Panc1 (cell line): ENCODE results near the gene RASSF5. TPM values are rescaled to one million over a fixed set of nuclear protein-coding genes. Genes with fewer than 3 reads are reported as not detected.
A peak's percentile ranks its signal among the peaks of the same experiment; 100 is the strongest.

Experiments
- ATAC-seq: fragments of 200-7000 bp; cut with Tn5 transposase; 2 replicates; pipeline ENCODE4 v1.9.1; 2020; ENCODE audit warnings: mild to moderate bottlenecking, moderate library complexity
- BruUV-seq: library from RNA; stranded (reverse); fragments of 400-500 nt; replicated peaks from 2 replicates; lab custom pipeline; 2021; lab: Mats Ljungman, UMichigan
- CTCF ChIA-PET: fragments of 300-600 bp; sonication (Branson Sonifier 250); formaldehyde crosslinking; loops from one replicate; lab custom pipeline; 2022; ENCODE audit warnings: antibody characterized with exemption; lab: Charles Lee
- POLR2A ChIA-PET: fragments of 300-600 bp; sonication (Branson Sonifier 250); formaldehyde crosslinking; loops from one replicate; lab custom pipeline; 2022; ENCODE audit warnings: antibody characterized with exemption; lab: Charles Lee
- DNase-seq: peaks from one replicate; pipeline ENCODE4 v3.0.0-alpha.2; 2010; ENCODE audit warnings: low read depth, low spot score
- H3K27ac ChIP-seq: 2 replicates; pipeline ENCODE4 v1.5.1; 2011; ENCODE audit warnings: mild to moderate bottlenecking, low read length, inconsistent platforms
- H3K27me3 ChIP-seq: fragments of 200-500 bp; sonication (Bioruptor generic); 2 replicates; pipeline ENCODE4 v1.6.0; 2014; ENCODE audit warnings: low read length, inconsistent platforms; ENCODE audit not compliant: control insufficient read depth, insufficient read depth
- H3K36me3 ChIP-seq: fragments of 200-500 bp; sonication (Bioruptor generic); 2 replicates; pipeline ENCODE4 v1.5.1; 2014; ENCODE audit warnings: inconsistent platforms, mild to moderate bottlenecking, low read length, moderate library complexity; ENCODE audit not compliant: control insufficient read depth, insufficient read depth
- H3K4me1 ChIP-seq: 2 replicates; pipeline ENCODE4 v1.5.1; 2011; ENCODE audit warnings: inconsistent platforms, mild to moderate bottlenecking, low read length, moderate library complexity; ENCODE audit not compliant: control insufficient read depth, insufficient read depth
- H3K4me3 ChIP-seq, 2 experiments: 2 replicates each; pipeline ENCODE4 v1.5.1; 2011 to 2012; ENCODE audit warnings: low read depth in 2 of 2, low read length in 2 of 2, mild to moderate bottlenecking in 2 of 2, inconsistent platforms in 1 of 2, moderate library complexity in 1 of 2
- H3K9me3 ChIP-seq: fragments of 200-500 bp; sonication (Bioruptor generic); 2 replicates; pipeline ENCODE4 v1.5.1; 2014; ENCODE audit warnings: low read depth, mild to moderate bottlenecking, inconsistent platforms, low read length, moderate library complexity; ENCODE audit not compliant: control insufficient read depth, insufficient read depth
- POLR2AphosphoS5 ChIP-seq: IDR thresholded peaks from 2 replicates; pipeline ENCODE4 v1.6.1; 2012; ENCODE audit warnings: mild to moderate bottlenecking, low read depth, low read length, moderate library complexity
- SIN3A ChIP-seq: IDR thresholded peaks from 2 replicates; pipeline ENCODE4 v1.6.1; 2012; ENCODE audit warnings: low read depth, mild to moderate bottlenecking, low read length, moderate library complexity, borderline replicate concordance; ENCODE audit not compliant: insufficient read depth
- TCF7L2 ChIP-seq: IDR thresholded peaks from 2 replicates; pipeline ENCODE4 v1.6.1; 2011; ENCODE audit warnings: mild to moderate bottlenecking, low read depth, low read length, inconsistent platforms
- in situ Hi-C: cut with HindIII; loops from 2 replicates; pipeline ENCODE4 v1.10.0; 2016; ENCODE audit warnings: low sequenced_read_pairs, low pct_unique_long_range_greater_than_20kb
- intact Hi-C: fragments of 100-400 bp; cut with micrococcal nuclease; formaldehyde crosslinking; loops from one replicate; pipeline ENCODE4 v1.10.0; 2022; ENCODE audit not compliant: unreplicated experiment
- total RNA-seq: library from RNA; stranded (reverse); gene quantifications from one replicate; pipeline ENCODE4 v1.2.1, GENCODE V29; 2021; ENCODE audit not compliant: unreplicated experiment
- TF ChIP-seq, protein P1 (sequence below), 2 experiments: IDR thresholded peaks; 2 replicates each; pipeline ENCODE4 v1.6.1; 2011 to 2012; ENCODE audit warnings: low read depth in 2 of 2, control low read depth in 1 of 2, low read length in 1 of 2, mild to moderate bottlenecking in 1 of 2, moderate library complexity in 1 of 2; ENCODE audit not compliant: insufficient read depth in 1 of 2
- TF ChIP-seq, protein P2 (sequence below): fragments of 450-650 bp; IDR thresholded peaks from 2 replicates; pipeline ENCODE4 v1.5.1; 2017; ENCODE audit warnings: mild to moderate bottlenecking

The RASSF5 gene
- total RNA-seq, 1 experiment from 2014 or later = 1.6 TPM

DNA sequence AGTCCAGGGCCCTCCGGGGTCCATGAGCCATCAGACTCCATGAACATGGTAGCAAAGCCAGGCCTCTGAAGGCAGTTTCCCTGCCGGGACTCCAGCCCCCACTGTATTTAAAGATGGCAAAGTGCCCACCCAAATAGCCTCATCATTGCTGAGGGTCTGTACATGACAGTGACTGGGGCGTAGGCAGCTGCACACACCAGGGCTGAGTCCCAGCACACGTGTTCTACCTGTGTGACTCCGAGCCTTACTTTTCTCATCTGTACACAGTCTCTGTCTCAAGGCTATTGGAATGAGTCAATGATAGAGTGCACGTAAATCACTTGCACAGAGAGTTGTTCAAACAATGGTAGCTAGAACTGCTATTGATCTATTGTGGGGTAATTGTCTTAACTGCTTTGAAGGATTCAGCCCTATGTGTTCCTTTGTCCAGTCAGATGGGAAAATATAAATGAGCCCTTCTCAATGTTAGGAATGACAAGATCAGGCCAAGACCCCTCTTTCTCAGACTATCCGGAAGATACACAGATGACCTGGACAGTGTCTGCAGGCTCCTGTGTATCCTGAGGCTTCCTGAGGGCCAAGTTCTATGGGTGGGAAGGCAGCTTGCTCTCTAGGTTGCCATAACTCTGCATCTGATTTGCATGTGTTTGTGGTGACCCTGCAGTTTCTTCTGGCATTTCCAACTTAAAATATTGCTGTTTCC, 48.9 kb downstream of the RASSF5 start:
- intact Hi-C loops = no loop called here
- in situ Hi-C loops = no loop called here
- ChIA-PET POLR2A (no interaction called here), CTCF (interaction anchor here (1.1 kb wide), 1 partner anchor 56 kb away, joined by 4 read pairs; the partner anchor contains the start of gene EIF2D)
- TF ChIP-seq, protein P1, sequence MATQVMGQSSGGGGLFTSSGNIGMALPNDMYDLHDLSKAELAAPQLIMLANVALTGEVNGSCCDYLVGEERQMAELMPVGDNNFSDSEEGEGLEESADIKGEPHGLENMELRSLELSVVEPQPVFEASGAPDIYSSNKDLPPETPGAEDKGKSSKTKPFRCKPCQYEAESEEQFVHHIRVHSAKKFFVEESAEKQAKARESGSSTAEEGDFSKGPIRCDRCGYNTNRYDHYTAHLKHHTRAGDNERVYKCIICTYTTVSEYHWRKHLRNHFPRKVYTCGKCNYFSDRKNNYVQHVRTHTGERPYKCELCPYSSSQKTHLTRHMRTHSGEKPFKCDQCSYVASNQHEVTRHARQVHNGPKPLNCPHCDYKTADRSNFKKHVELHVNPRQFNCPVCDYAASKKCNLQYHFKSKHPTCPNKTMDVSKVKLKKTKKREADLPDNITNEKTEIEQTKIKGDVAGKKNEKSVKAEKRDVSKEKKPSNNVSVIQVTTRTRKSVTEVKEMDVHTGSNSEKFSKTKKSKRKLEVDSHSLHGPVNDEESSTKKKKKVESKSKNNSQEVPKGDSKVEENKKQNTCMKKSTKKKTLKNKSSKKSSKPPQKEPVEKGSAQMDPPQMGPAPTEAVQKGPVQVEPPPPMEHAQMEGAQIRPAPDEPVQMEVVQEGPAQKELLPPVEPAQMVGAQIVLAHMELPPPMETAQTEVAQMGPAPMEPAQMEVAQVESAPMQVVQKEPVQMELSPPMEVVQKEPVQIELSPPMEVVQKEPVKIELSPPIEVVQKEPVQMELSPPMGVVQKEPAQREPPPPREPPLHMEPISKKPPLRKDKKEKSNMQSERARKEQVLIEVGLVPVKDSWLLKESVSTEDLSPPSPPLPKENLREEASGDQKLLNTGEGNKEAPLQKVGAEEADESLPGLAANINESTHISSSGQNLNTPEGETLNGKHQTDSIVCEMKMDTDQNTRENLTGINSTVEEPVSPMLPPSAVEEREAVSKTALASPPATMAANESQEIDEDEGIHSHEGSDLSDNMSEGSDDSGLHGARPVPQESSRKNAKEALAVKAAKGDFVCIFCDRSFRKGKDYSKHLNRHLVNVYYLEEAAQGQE (IDR thresholded peaks at IDR 0.05; ENCODE audit: insufficient read depth in 1 of 2, low read depth in 2 of 2, low read length in 1 of 2) = no peak
- TF ChIP-seq, protein P2, sequence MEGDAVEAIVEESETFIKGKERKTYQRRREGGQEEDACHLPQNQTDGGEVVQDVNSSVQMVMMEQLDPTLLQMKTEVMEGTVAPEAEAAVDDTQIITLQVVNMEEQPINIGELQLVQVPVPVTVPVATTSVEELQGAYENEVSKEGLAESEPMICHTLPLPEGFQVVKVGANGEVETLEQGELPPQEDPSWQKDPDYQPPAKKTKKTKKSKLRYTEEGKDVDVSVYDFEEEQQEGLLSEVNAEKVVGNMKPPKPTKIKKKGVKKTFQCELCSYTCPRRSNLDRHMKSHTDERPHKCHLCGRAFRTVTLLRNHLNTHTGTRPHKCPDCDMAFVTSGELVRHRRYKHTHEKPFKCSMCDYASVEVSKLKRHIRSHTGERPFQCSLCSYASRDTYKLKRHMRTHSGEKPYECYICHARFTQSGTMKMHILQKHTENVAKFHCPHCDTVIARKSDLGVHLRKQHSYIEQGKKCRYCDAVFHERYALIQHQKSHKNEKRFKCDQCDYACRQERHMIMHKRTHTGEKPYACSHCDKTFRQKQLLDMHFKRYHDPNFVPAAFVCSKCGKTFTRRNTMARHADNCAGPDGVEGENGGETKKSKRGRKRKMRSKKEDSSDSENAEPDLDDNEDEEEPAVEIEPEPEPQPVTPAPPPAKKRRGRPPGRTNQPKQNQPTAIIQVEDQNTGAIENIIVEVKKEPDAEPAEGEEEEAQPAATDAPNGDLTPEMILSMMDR = no peak
- TF ChIP-seq SIN3A (no peak), POLR2AphosphoS5 (no peak), TCF7L2 (no peak)
- Histone ChIP-seq H3K36me3 (no peaks in the 10 kb centered on the region), H3K9me3 (no peaks in the 10 kb centered on the region), H3K4me3 (no peak overlapping the region), H3K27me3 (peaks cover 4% of the 10 kb centered on the region; the same call in 1 of the 2 replicates), H3K4me1 (peaks cover 4% of the 10 kb centered on the region; the same call in 1 of the 2 replicates), H3K27ac (no peak overlapping the region)
- no TSS peak for BruUV-seq
- ATAC-seq (no peak), DNase-seq (no peak)

DNA sequence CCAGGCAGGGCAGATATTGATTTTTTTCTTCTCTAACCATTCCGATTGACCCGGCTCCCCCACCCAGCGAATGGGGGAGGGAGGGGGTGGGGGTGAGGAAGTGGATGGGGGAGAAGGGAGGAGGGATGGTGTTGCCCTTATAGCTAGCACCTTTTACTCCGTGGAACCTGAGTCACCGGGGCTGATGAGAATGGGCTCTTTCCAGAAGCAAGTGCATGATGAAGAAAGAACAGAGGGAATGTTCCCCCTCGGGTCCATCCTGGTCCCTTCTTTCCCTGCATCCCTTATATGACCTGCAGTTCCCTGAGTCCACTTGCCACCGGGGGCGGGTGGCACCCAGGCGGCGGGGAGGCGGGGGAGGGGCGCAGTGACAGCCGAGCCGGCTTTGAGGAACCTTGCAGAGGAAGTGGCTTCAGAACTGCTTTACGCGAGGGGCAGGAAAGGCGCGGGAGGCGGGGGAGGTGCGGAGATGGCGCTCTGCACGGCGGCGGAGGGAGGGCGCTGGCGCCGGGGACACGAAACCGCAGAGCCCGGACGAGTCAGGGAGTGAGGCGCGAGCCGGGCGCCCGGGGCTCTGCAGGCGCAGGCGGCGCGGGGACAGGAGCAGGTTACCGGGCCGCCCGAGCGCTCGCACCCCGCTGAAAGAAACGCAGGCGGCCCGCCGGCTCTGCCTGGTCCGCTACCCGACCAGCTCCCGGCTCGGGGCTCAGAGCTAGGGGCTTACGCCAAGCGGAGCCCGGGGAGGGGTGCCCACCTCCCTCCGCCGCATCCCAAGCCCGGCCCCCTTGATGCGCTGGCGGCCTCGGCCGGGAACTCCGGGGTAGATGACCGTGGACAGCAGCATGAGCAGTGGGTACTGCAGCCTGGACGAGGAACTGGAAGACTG, 49.7 kb downstream of the RASSF5 start:
- peak overlapping the region; percentile 45 for H3K4me3 ChIP-seq
- H3K4me1 ChIP-seq = peaks cover 4% of the 10 kb centered on the region; the same call in 1 of the 2 replicates
- no peak for DNase-seq
- intact Hi-C loops = no loop called here
- ATAC-seq = peak; percentile 77
- in situ Hi-C loops = no loop called here
- TF ChIP-seq, protein P1 (IDR thresholded peaks at IDR 0.05; ENCODE audit: insufficient read depth in 1 of 2, low read depth in 2 of 2, low read length in 1 of 2) = 0 out of 4 replicates have a peak, but pooled peaks of 1 of the 2 experiments have one; percentile 23
- TF ChIP-seq SIN3A = no peak
- BruUV-seq = no TSS peak
- ChIA-PET POLR2A (interaction anchor here (0.6 kb wide), 1 partner anchor 12 kb away, joined by 5 read pairs; no protein-coding TSS in a partner anchor), CTCF (interaction anchor here (1.1 kb wide), 1 partner anchor 56 kb away, joined by 4 read pairs; the partner anchor contains the start of gene EIF2D)
- H3K36me3 ChIP-seq = no peaks in the 10 kb centered on the region
- H3K9me3 ChIP-seq = no peaks in the 10 kb centered on the region
- H3K27me3 ChIP-seq = peaks cover 4% of the 10 kb centered on the region; the same call in 1 of the 2 replicates
- H3K27ac ChIP-seq = no peak overlapping the region
